ENCODE measurements around the gene SLC9A7. TPM values are rescaled to one million over a fixed set of nuclear protein-coding genes. Genes with fewer than 3 reads are reported as not detected.

Gene SLC9A7
- total RNA-seq, 4 donors from 2014 or later: 0.82 to 29.2 (median 2.3) TPM

DNA sequence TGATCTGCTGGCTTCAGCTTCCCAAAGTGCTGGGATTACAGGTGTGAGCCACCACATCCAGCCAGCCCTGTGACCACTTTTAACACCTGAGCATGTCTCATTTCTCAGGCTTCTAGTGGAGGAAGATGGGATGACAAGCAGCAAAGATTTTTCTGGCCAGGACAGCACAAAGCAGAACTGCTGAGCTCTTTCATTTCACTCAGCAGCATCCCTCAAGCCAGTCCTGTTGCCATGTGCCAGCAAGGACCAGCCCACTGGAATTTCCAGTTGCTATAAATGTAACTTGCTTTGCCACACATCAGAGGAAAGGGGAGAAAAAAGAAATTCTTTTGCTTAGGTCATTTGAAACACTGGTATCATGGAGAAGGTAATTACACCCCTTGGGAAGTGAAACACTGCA is 75.9 kb downstream of the SLC9A7 start:
- H3K4me1 ChIP-seq: no peaks in the 10 kb centered on the region
- H3K27ac ChIP-seq: no peak overlapping the region
- TF ChIP-seq POLR2A (IDR thresholded peaks at IDR 0.05) (no peak), POLR2AphosphoS5 (IDR thresholded peaks at IDR 0.05) (no peak)
- TF ChIP-seq, protein P1, sequence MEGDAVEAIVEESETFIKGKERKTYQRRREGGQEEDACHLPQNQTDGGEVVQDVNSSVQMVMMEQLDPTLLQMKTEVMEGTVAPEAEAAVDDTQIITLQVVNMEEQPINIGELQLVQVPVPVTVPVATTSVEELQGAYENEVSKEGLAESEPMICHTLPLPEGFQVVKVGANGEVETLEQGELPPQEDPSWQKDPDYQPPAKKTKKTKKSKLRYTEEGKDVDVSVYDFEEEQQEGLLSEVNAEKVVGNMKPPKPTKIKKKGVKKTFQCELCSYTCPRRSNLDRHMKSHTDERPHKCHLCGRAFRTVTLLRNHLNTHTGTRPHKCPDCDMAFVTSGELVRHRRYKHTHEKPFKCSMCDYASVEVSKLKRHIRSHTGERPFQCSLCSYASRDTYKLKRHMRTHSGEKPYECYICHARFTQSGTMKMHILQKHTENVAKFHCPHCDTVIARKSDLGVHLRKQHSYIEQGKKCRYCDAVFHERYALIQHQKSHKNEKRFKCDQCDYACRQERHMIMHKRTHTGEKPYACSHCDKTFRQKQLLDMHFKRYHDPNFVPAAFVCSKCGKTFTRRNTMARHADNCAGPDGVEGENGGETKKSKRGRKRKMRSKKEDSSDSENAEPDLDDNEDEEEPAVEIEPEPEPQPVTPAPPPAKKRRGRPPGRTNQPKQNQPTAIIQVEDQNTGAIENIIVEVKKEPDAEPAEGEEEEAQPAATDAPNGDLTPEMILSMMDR (IDR thresholded peaks at IDR 0.05): no peak
- no peak for DNase-seq
- H3K36me3 ChIP-seq: no peaks in the 10 kb centered on the region
- intact Hi-C loops (cut with DNase I; ENCODE audit: low total_unique reads): loop anchor here (10.0 kb wide), 1 partner anchor 342 kb away; no protein-coding TSS in a partner anchor
- no peak overlapping the region for H3K4me3 ChIP-seq
- in situ Hi-C loops (cut with MboI; ENCODE audit: low pct_ligation_motif_present in 1 of 4, low pct_unique_long_range_greater_than_20kb in 1 of 4, low sequenced_read_pairs in 3 of 4): no loop called here
- no peaks in the 10 kb centered on the region for H3K9me3 ChIP-seq
- no peaks in the 10 kb centered on the region for H3K27me3 ChIP-seq

GRCh38 chrX:46681849-46682248 is 77.1 kb downstream of the SLC9A7 start:
- H3K27me3 ChIP-seq: no peaks in the 10 kb centered on the region
- no peaks in the 10 kb centered on the region for H3K36me3 ChIP-seq
- WGBS, 2 donors (ENCODE audit: low coverage in 1 of 2): 74% methylated on average over 3 of the region's 3 CpGs; no CpG with 5 or more reads in 1 of the 2 donors
- H3K27ac ChIP-seq: no peak overlapping the region
- in situ Hi-C loops (cut with MboI; ENCODE audit: low pct_ligation_motif_present in 1 of 4, low pct_unique_long_range_greater_than_20kb in 1 of 4, low sequenced_read_pairs in 3 of 4) (no loop called here), intact Hi-C loops (cut with DNase I; ENCODE audit: low total_unique reads) (loop anchor here (10.0 kb wide), 1 partner anchor 343 kb away; no protein-coding TSS in a partner anchor)
- H3K4me3 ChIP-seq: no peak overlapping the region
- no peaks in the 10 kb centered on the region for H3K4me1 ChIP-seq
- no peaks in the 10 kb centered on the region for H3K9me3 ChIP-seq
- TF ChIP-seq POLR2A (IDR thresholded peaks at IDR 0.05) (no peak), POLR2AphosphoS5 (IDR thresholded peaks at IDR 0.05) (no peak), EP300 (IDR thresholded peaks at IDR 0.05; ENCODE audit: low read depth) (no peak)
- TF ChIP-seq, protein P1 (IDR thresholded peaks at IDR 0.05): no peak
- DNase-seq: no peak

DNA sequence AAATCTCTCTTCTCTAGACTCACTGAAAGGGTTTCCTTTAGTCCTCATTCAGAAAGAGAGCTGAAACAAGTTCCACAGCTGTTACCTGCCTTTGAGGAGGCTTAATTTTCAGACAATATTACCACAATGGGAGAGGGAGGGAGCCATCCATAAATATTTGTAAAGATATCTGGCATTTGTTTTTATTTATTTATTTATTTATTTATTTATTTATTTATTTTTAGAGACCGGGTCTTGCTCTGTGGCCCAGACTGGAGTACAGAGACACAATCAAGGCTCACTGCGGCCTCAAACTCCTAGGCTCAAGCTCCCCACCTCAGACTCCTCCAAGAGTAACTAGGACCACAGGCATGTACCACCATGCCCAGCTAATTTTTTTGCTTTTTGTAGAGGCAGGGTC is 80.7 kb downstream of the SLC9A7 start:
- 98 to 100% methylated on average over 1 to 2 of the region's 2 CpGs for WGBS, 2 donors (ENCODE audit: low coverage in 1 of 2)
- in situ Hi-C loops (cut with MboI; ENCODE audit: low pct_ligation_motif_present in 1 of 4, low pct_unique_long_range_greater_than_20kb in 1 of 4, low sequenced_read_pairs in 3 of 4): no loop called here
- TF ChIP-seq POLR2A (IDR thresholded peaks at IDR 0.05): no peak
- no peak for TF ChIP-seq POLR2AphosphoS5 (IDR thresholded peaks at IDR 0.05)
- TF ChIP-seq, protein P1 (IDR thresholded peaks at IDR 0.05): no peak
- TF ChIP-seq EP300 (IDR thresholded peaks at IDR 0.05; ENCODE audit: low read depth): no peak

GRCh38 chrX:46676399-46677356 is 82.2 kb downstream of the SLC9A7 start:
- Histone ChIP-seq H3K36me3 (no peaks in the 10 kb centered on the region), H3K27me3 (no peaks in the 10 kb centered on the region), H3K27ac (no peak overlapping the region), H3K9me3 (no peaks in the 10 kb centered on the region), H3K4me1 (no peaks in the 10 kb centered on the region), H3K4me3 (no peak overlapping the region)
- TF ChIP-seq POLR2AphosphoS5 (IDR thresholded peaks at IDR 0.05) (no peak), POLR2A (IDR thresholded peaks at IDR 0.05) (no peak), EP300 (IDR thresholded peaks at IDR 0.05; ENCODE audit: low read depth) (no peak)
- TF ChIP-seq, protein P1 (IDR thresholded peaks at IDR 0.05): no peak
- intact Hi-C loops (cut with DNase I; ENCODE audit: low total_unique reads) (no loop called here), in situ Hi-C loops (cut with MboI; ENCODE audit: low pct_ligation_motif_present in 1 of 4, low pct_unique_long_range_greater_than_20kb in 1 of 4, low sequenced_read_pairs in 3 of 4) (no loop called here)
- no peak for DNase-seq
- 82 to 96% methylated on average over 3 to 10 of the region's 10 CpGs for WGBS, 2 donors (ENCODE audit: low coverage in 1 of 2)

More for the DNA sequence above, 80.7 kb downstream of the SLC9A7 start:
- no peaks in the 10 kb centered on the region for H3K36me3 ChIP-seq
- H3K27me3 ChIP-seq: no peaks in the 10 kb centered on the region
- H3K4me1 ChIP-seq: no peaks in the 10 kb centered on the region
- H3K9me3 ChIP-seq: no peaks in the 10 kb centered on the region
- no peak for DNase-seq
- H3K27ac ChIP-seq: no peak overlapping the region
- intact Hi-C loops (cut with DNase I; ENCODE audit: low total_unique reads): no loop called here
- H3K4me3 ChIP-seq: no peak overlapping the region

Data from transverse colon (tissue), 4 donors.